ENCODE measurements around the gene DPM3. TPM values are rescaled to one million over a fixed set of nuclear protein-coding genes. Genes with fewer than 3 reads are reported as not detected.

DPM3 gene
- total and polyA plus RNA-seq, 2 donors (not counting 3 experiments of a cell fraction or from before 2014, with no cell fraction given), result 69.6 to 258 TPM

GRCh38 chr1:155188268-155188667 is 47.9 kb upstream of the DPM3 start:
- FAIRE-seq (no peak), DNase-seq (ENCODE audit: low read depth, low spot score) (no peak)
- Histone ChIP-seq H3K9me3 (replicated peaks; ENCODE audit: control insufficient read depth, insufficient read depth, low read length) (no peaks in the 10 kb centered on the region), H3K4me1 (ENCODE audit: control insufficient read depth, extremely low read depth, insufficient read depth, low read length) (peaks cover 3% of the 10 kb centered on the region), H3K9me1 (replicated peaks; ENCODE audit: control insufficient read depth, extremely low read depth, insufficient read depth, low read length) (no peaks in the 10 kb centered on the region), H3K79me2 (ENCODE audit: control insufficient read depth, insufficient read depth, low read length) (no peaks in the 10 kb centered on the region), H3K4me2 (ENCODE audit: insufficient read depth, low read length) (no peak overlapping the region), H3K36me3 (ENCODE audit: control insufficient read depth in 2 of 2, extremely low read depth in 1 of 2, insufficient read depth in 2 of 2, low read length in 2 of 2) (no peaks in the 10 kb centered on the region), H3K27me3 (ENCODE audit: control insufficient read depth in 2 of 2, insufficient read depth in 2 of 2, low read length in 2 of 2) (no peaks in the 10 kb centered on the region), H3K4me3 (replicated peaks in 1 of 3; ENCODE audit: insufficient read depth in 1 of 3, low read depth in 1 of 3, low read length in 3 of 3) (no peak overlapping the region), H3K9ac (replicated peaks; ENCODE audit: extremely low read depth, insufficient read depth, low read length) (no peak overlapping the region), H3K27ac (ENCODE audit: insufficient read depth, low read depth, low read length) (no peak overlapping the region), H4K20me1 (replicated peaks; ENCODE audit: control insufficient read depth, extremely low read depth, insufficient read depth, low read length) (no peaks in the 10 kb centered on the region), H2AFZ (ENCODE audit: low read depth, low read length) (no peak overlapping the region)
- TF ChIP-seq POLR2AphosphoS5 (IDR thresholded peaks at IDR 0.05; ENCODE audit: insufficient read depth, low read depth, low read length), result no peak
- TF ChIP-seq POLR2A (IDR thresholded peaks at IDR 0.05; ENCODE audit: low read depth, low read length), result no peak
- TF ChIP-seq GATA2 (IDR thresholded peaks at IDR 0.05; ENCODE audit: insufficient read depth, insufficient read length, low read depth, low read length), result no peak
- TF ChIP-seq, protein P1, sequence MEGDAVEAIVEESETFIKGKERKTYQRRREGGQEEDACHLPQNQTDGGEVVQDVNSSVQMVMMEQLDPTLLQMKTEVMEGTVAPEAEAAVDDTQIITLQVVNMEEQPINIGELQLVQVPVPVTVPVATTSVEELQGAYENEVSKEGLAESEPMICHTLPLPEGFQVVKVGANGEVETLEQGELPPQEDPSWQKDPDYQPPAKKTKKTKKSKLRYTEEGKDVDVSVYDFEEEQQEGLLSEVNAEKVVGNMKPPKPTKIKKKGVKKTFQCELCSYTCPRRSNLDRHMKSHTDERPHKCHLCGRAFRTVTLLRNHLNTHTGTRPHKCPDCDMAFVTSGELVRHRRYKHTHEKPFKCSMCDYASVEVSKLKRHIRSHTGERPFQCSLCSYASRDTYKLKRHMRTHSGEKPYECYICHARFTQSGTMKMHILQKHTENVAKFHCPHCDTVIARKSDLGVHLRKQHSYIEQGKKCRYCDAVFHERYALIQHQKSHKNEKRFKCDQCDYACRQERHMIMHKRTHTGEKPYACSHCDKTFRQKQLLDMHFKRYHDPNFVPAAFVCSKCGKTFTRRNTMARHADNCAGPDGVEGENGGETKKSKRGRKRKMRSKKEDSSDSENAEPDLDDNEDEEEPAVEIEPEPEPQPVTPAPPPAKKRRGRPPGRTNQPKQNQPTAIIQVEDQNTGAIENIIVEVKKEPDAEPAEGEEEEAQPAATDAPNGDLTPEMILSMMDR (IDR thresholded peaks at IDR 0.05; ENCODE audit: extremely low read depth in 1 of 2, insufficient read depth in 1 of 2, low read depth in 1 of 2, low read length in 2 of 2), result no peak
- no peak for TF ChIP-seq MYC (IDR thresholded peaks at IDR 0.05; ENCODE audit: low read depth, low read length)
- TF ChIP-seq FOS (IDR thresholded peaks at IDR 0.05; ENCODE audit: borderline replicate concordance, insufficient read depth, low read length), result no peak
- BruUV-seq (replicated peaks), result no TSS peak
- dilution Hi-C loops (cut with MboI; ENCODE audit: extremely low pct_ligation_motif_present, low sequenced_read_pairs), result no loop called here
- ChIA-PET CTCF (interaction anchor here (1.7 kb wide), 1 partner anchor 19 kb away, joined by 6 read pairs; no protein-coding TSS in a partner anchor), POLR2A (no interaction called here)
- intact Hi-C loops (cut with micrococcal nuclease), result no loop called here

GRCh38 chr1:155187456-155187891 is 47.1 kb upstream of the DPM3 start:
- H3K27ac ChIP-seq (ENCODE audit: insufficient read depth, low read depth, low read length), result no peak overlapping the region
- no peak for FAIRE-seq
- no peaks in the 10 kb centered on the region for H3K27me3 ChIP-seq (ENCODE audit: control insufficient read depth in 2 of 2, insufficient read depth in 2 of 2, low read length in 2 of 2)
- DNase-seq (ENCODE audit: low read depth, low spot score), result no peak
- H3K9ac ChIP-seq (replicated peaks; ENCODE audit: extremely low read depth, insufficient read depth, low read length), result no peak overlapping the region
- TF ChIP-seq POLR2A (IDR thresholded peaks at IDR 0.05; ENCODE audit: low read depth, low read length) (no peak), FOS (IDR thresholded peaks at IDR 0.05; ENCODE audit: borderline replicate concordance, insufficient read depth, low read length) (no peak), EZH2 (IDR thresholded peaks at IDR 0.05; ENCODE audit: borderline replicate concordance, low read depth, low read length, severe bottlenecking) (no peak), POLR2AphosphoS5 (IDR thresholded peaks at IDR 0.05; ENCODE audit: insufficient read depth, low read depth, low read length) (no peak), MYC (IDR thresholded peaks at IDR 0.05; ENCODE audit: low read depth, low read length) (no peak), GATA2 (IDR thresholded peaks at IDR 0.05; ENCODE audit: insufficient read depth, insufficient read length, low read depth, low read length) (no peak), JUN (IDR thresholded peaks at IDR 0.05; ENCODE audit: borderline replicate concordance, insufficient read depth, insufficient read length, low read depth) (no peak)
- TF ChIP-seq, protein P1 (IDR thresholded peaks at IDR 0.05; ENCODE audit: extremely low read depth in 1 of 2, insufficient read depth in 1 of 2, low read depth in 1 of 2, low read length in 2 of 2), result no peak
- TF ChIP-seq, protein P2, sequence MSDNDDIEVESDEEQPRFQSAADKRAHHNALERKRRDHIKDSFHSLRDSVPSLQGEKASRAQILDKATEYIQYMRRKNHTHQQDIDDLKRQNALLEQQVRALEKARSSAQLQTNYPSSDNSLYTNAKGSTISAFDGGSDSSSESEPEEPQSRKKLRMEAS (IDR thresholded peaks at IDR 0.05; ENCODE audit: insufficient read depth, insufficient read length), result no peak
- H2AFZ ChIP-seq (ENCODE audit: low read depth, low read length), result no peak overlapping the region
- dilution Hi-C loops (cut with MboI; ENCODE audit: extremely low pct_ligation_motif_present, low sequenced_read_pairs) (no loop called here), intact Hi-C loops (cut with micrococcal nuclease) (no loop called here)
- POLR2A ChIA-PET, result no interaction called here
- no peaks in the 10 kb centered on the region for H3K79me2 ChIP-seq (ENCODE audit: control insufficient read depth, insufficient read depth, low read length)
- H3K4me2 ChIP-seq (ENCODE audit: insufficient read depth, low read length), result no peak overlapping the region
- no peaks in the 10 kb centered on the region for H3K9me3 ChIP-seq (replicated peaks; ENCODE audit: control insufficient read depth, insufficient read depth, low read length)
- H3K4me1 ChIP-seq (ENCODE audit: control insufficient read depth, extremely low read depth, insufficient read depth, low read length), result no peaks in the 10 kb centered on the region
- no peaks in the 10 kb centered on the region for H3K9me1 ChIP-seq (replicated peaks; ENCODE audit: control insufficient read depth, extremely low read depth, insufficient read depth, low read length)
- no peaks in the 10 kb centered on the region for H4K20me1 ChIP-seq (replicated peaks; ENCODE audit: control insufficient read depth, extremely low read depth, insufficient read depth, low read length)
- CTCF ChIA-PET, result interaction anchor here (1.0 to 1.7 kb wide), 2 partner anchors 16 to 20 kb away, joined by 3 to 6 read pairs; no protein-coding TSS in a partner anchor
- no peak overlapping the region for H3K4me3 ChIP-seq (replicated peaks in 1 of 3; ENCODE audit: insufficient read depth in 1 of 3, low read depth in 1 of 3, low read length in 3 of 3)
- no peaks in the 10 kb centered on the region for H3K36me3 ChIP-seq (ENCODE audit: control insufficient read depth in 2 of 2, extremely low read depth in 1 of 2, insufficient read depth in 2 of 2, low read length in 2 of 2)
- no TSS peak for BruUV-seq (replicated peaks)

Measured in endothelial cell of umbilical vein (primary cell).